Liver (tissue), 9 donors: ENCODE data around the gene SLC24A3. TPM values are rescaled to one million over a fixed set of nuclear protein-coding genes. Genes with fewer than 3 reads are reported as not detected.

Source experiments
- DNase-seq: peaks from one replicate; pipeline ENCODE4 v3.0.0-alpha.2; 2017; ENCODE audit warnings: low spot score
- H3K27ac ChIP-seq, 2 donors: one replicate each; pipeline ENCODE4 v1.7.0; 2013; ENCODE audit warnings: inconsistent platforms in 2 of 2, low read length in 2 of 2, control low read depth in 1 of 2, low read depth in 1 of 2, mild to moderate bottlenecking in 1 of 2
- H3K27me3 ChIP-seq, 4 donors: one replicate each; pipeline versions ENCODE4 v1.6.1 to v1.7.0; 2013; ENCODE audit warnings: low read length in 3 of 4, inconsistent platforms in 1 of 4, mild to moderate bottlenecking in 1 of 4, moderate library complexity in 1 of 4; ENCODE audit not compliant: control insufficient read depth in 4 of 4, insufficient read depth in 4 of 4
- H3K36me3 ChIP-seq, 4 donors: one replicate each; pipeline versions ENCODE4 v1.6.1 to v1.7.0; 2013; ENCODE audit warnings: low read length in 3 of 4, mild to moderate bottlenecking in 3 of 4, low read depth in 1 of 4, moderate library complexity in 1 of 4; ENCODE audit not compliant: control insufficient read depth in 4 of 4, insufficient read depth in 3 of 4
- H3K4me1 ChIP-seq, 4 donors: one replicate each; pipeline versions ENCODE4 v1.6.1 to v1.7.0; 2013; ENCODE audit warnings: low read length in 3 of 4, mild to moderate bottlenecking in 3 of 4, moderate library complexity in 1 of 4; ENCODE audit not compliant: control insufficient read depth in 4 of 4, insufficient read depth in 4 of 4
- H3K4me3 ChIP-seq, 3 donors: one replicate each; pipeline versions ENCODE4 v1.6.1 to v1.7.0; 2013; ENCODE audit warnings: low read length in 3 of 3, control low read depth in 1 of 3, low read depth in 1 of 3, mild to moderate bottlenecking in 1 of 3
- H3K9ac ChIP-seq, 2 donors: one replicate each; pipeline ENCODE4 v1.7.0; 2013; ENCODE audit warnings: low read length in 2 of 2, mild to moderate bottlenecking in 2 of 2, moderate library complexity in 2 of 2, control low read depth in 1 of 2, low read depth in 1 of 2
- H3K9me3 ChIP-seq, 4 donors: one replicate each; pipeline versions ENCODE4 v1.6.1 to v1.7.0; 2013; ENCODE audit warnings: low read length in 3 of 4; ENCODE audit not compliant: control insufficient read depth in 4 of 4
- ATF3 ChIP-seq: IDR thresholded peaks from 2 replicates; pipeline ENCODE4 v1.6.1; 2016; ENCODE audit warnings: antibody characterized with exemption
- CTCF ChIP-seq: fragments of 150-350 bp; IDR thresholded peaks from 2 replicates; pipeline ENCODE4 v1.5.1; 2017; ENCODE audit warnings: improper control_type of control experiment, low read depth, low read length; ENCODE audit not compliant: missing input control
- EGR1 ChIP-seq, 2 donors: IDR thresholded peaks; 2 replicates each; pipeline ENCODE4 v1.6.1; 2016 to 2018; ENCODE audit warnings: antibody characterized with exemption in 2 of 2, low read depth in 2 of 2
- FOXA1 ChIP-seq: IDR thresholded peaks from 2 replicates; pipeline ENCODE4 v1.6.1; 2016; ENCODE audit warnings: antibody characterized with exemption
- FOXA2 ChIP-seq: IDR thresholded peaks from 2 replicates; pipeline ENCODE4 v1.6.1; 2016; ENCODE audit warnings: antibody characterized with exemption
- GABPA ChIP-seq, 2 donors: IDR thresholded peaks in 1 of 2; conservative IDR thresholded peaks in 1 of 2; 2 replicates each; pipeline ENCODE4 v1.6.1; 2016; ENCODE audit warnings: antibody characterized with exemption in 2 of 2, mild to moderate bottlenecking in 1 of 2, moderate library complexity in 1 of 2
- HNF4A ChIP-seq, 2 donors: conservative IDR thresholded peaks; 2 replicates each; pipeline ENCODE4 v1.6.1; 2016; ENCODE audit warnings: antibody characterized with exemption in 2 of 2, mild to moderate bottlenecking in 2 of 2
- HNF4G ChIP-seq: IDR thresholded peaks from 2 replicates; pipeline ENCODE4 v1.6.1; 2016; ENCODE audit warnings: antibody characterized with exemption
- JUND ChIP-seq, 2 donors: IDR thresholded peaks; 2 replicates each; pipeline ENCODE4 v1.6.1; 2016; ENCODE audit warnings: antibody characterized with exemption in 2 of 2
- RAD21 ChIP-seq, 2 donors: IDR thresholded peaks; 2 replicates each; pipeline ENCODE4 v1.6.1; 2016; ENCODE audit warnings: antibody characterized with exemption in 2 of 2, mild to moderate bottlenecking in 2 of 2
- REST ChIP-seq: IDR thresholded peaks from 2 replicates; pipeline ENCODE4 v1.6.1; 2016; ENCODE audit warnings: antibody characterized with exemption, mild to moderate bottlenecking
- RXRA ChIP-seq, 2 donors: IDR thresholded peaks; 2 replicates each; pipeline ENCODE4 v1.6.1; 2017 to 2018; ENCODE audit warnings: antibody characterized with exemption in 2 of 2, mild to moderate bottlenecking in 1 of 2
- SP1 ChIP-seq: IDR thresholded peaks from 2 replicates; pipeline ENCODE4 v1.6.1; 2018; ENCODE audit warnings: antibody characterized with exemption, mild to moderate bottlenecking
- TAF1 ChIP-seq: conservative IDR thresholded peaks from 2 replicates; pipeline ENCODE4 v1.6.1; 2016; ENCODE audit warnings: antibody characterized with exemption, mild to moderate bottlenecking
- YY1 ChIP-seq: IDR thresholded peaks from 2 replicates; pipeline ENCODE4 v1.6.1; 2016; ENCODE audit warnings: antibody characterized with exemption, mild to moderate bottlenecking
- WGBS: extraction: QIAGEN DNeasy Blood & Tissue Kit; methylation state at CpG from one replicate; pipeline ENCODE4 v1.1.7; 2013; 5-methylcytosine and 5-hydroxymethylcytosine counted together
- polyA plus RNA-seq, 2 donors: library from polyadenylated mRNA; stranded (reverse) in 1 of 2; unstranded in 1 of 2; fragments of 200-250 nt in 1 of 2; fragments of >200 nt in 1 of 2; fragmentation: Nextera tagmentation in 1 of 2; extraction: Ambion mirVana in 1 of 2; gene quantifications; one replicate each; pipeline versions ENCODE4 v1.2.1 to v1.2.3, GENCODE V29; 2013 to 2015
- total RNA-seq, 2 donors: library from RNA; depleted of rRNA; stranded (reverse); fragments of >200 nt; gene quantifications; one replicate each; pipeline ENCODE4 v1.2.3, GENCODE V29; 2014
- TF ChIP-seq, protein P1 (sequence below): IDR thresholded peaks from 2 replicates; pipeline ENCODE4 v1.6.1; 2016; ENCODE audit warnings: antibody characterized with exemption
- TF ChIP-seq, protein P2 (sequence below): IDR thresholded peaks from 2 replicates; pipeline ENCODE4 v1.6.1; 2016; ENCODE audit warnings: antibody characterized with exemption
- donor health status: healthy.
- donor health status: healthy.
- donor health status: healthy.
- donor health status: healthy.
- donor health status: healthy.

Gene SLC24A3
- total and polyA plus RNA-seq, 4 donors: 0.28 to 1.8 (median 0.46) TPM

GRCh38 chr20:19310541-19310940 lies 98.1 kb downstream of the SLC24A3 start:
- Histone ChIP-seq H3K9ac (no peak overlapping the region), H3K9me3 (no peaks in the 10 kb centered on the region), H3K27ac (no peak overlapping the region), H3K27me3 (no peaks in the 10 kb centered on the region), H3K36me3 (no peaks in the 10 kb centered on the region), H3K4me3 (no peak overlapping the region), H3K4me1 (no peaks in the 10 kb centered on the region)
- TF ChIP-seq RXRA (IDR thresholded peaks at IDR 0.05): no peak
- no peak for TF ChIP-seq JUND (IDR thresholded peaks at IDR 0.05)
- TF ChIP-seq CTCF: no peak
- TF ChIP-seq SP1: no peak
- TF ChIP-seq RAD21 (IDR thresholded peaks at IDR 0.05): no peak
- TF ChIP-seq GABPA (IDR thresholded peaks at IDR 0.05 in 1 of 2, conservative IDR thresholded peaks at IDR 0.05 in 1 of 2): no peak
- no peak for TF ChIP-seq FOXA2
- TF ChIP-seq EGR1 (IDR thresholded peaks at IDR 0.05; ENCODE audit: low read depth in 2 of 2): no peak
- TF ChIP-seq, protein P1, sequence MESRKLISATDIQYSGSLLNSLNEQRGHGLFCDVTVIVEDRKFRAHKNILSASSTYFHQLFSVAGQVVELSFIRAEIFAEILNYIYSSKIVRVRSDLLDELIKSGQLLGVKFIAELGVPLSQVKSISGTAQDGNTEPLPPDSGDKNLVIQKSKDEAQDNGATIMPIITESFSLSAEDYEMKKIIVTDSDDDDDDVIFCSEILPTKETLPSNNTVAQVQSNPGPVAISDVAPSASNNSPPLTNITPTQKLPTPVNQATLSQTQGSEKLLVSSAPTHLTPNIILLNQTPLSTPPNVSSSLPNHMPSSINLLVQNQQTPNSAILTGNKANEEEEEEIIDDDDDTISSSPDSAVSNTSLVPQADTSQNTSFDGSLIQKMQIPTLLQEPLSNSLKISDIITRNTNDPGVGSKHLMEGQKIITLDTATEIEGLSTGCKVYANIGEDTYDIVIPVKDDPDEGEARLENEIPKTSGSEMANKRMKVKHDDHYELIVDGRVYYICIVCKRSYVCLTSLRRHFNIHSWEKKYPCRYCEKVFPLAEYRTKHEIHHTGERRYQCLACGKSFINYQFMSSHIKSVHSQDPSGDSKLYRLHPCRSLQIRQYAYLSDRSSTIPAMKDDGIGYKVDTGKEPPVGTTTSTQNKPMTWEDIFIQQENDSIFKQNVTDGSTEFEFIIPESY: no peak
- no peak for TF ChIP-seq YY1
- no peak for TF ChIP-seq TAF1
- TF ChIP-seq HNF4G: no peak
- TF ChIP-seq, protein P2, sequence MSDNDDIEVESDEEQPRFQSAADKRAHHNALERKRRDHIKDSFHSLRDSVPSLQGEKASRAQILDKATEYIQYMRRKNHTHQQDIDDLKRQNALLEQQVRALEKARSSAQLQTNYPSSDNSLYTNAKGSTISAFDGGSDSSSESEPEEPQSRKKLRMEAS: no peak
- DNase-seq: no peak
- 86% methylated on average over 2 of the region's 2 CpGs for WGBS

- H3K9me3 ChIP-seq: no peaks in the 10 kb centered on the region
- H3K36me3 ChIP-seq: no peaks in the 10 kb centered on the region
- H3K27ac ChIP-seq: no peak overlapping the region
- no peak overlapping the region for H3K9ac ChIP-seq
- TF ChIP-seq ATF3 (no peak), REST (no peak), RAD21 (IDR thresholded peaks at IDR 0.05) (no peak), HNF4A (conservative IDR thresholded peaks at IDR 0.05) (no peak), HNF4G (no peak), FOXA1 (no peak), RXRA (IDR thresholded peaks at IDR 0.05) (no peak), EGR1 (IDR thresholded peaks at IDR 0.05; ENCODE audit: low read depth in 2 of 2) (no peak), JUND (IDR thresholded peaks at IDR 0.05) (no peak)
- TF ChIP-seq, protein P1: no peak
- TF ChIP-seq, protein P2: no peak
- DNase-seq: no peak
- H3K27me3 ChIP-seq: peaks cover 0 to 3% (median 0%) of the 10 kb centered on the region in 4 donors
- no peak overlapping the region for H3K4me3 ChIP-seq
- no peaks in the 10 kb centered on the region for H3K4me1 ChIP-seq
- WGBS: 85% methylated on average over 6 of the region's 6 CpGs
Observed at GRCh38 chr20:19313342-19314069, 101.1 kb downstream of the SLC24A3 start.
